GM10266 (cell line): ENCODE results near the gene FAAP100.

Source experiments
- DNase-seq: peaks from one replicate; pipeline ENCODE4 v3.0.0; 2012; ENCODE audit errors: extremely low spot score
- TF ChIP-seq, protein P1 (sequence below): IDR thresholded peaks from 2 replicates; pipeline ENCODE4 v1.5.1; 2012; ENCODE audit warnings: mild to moderate bottlenecking, low read depth; ENCODE audit not compliant: control insufficient read depth, insufficient read depth; ENCODE audit errors: missing control alignments

The FAAP100 gene

DNA sequence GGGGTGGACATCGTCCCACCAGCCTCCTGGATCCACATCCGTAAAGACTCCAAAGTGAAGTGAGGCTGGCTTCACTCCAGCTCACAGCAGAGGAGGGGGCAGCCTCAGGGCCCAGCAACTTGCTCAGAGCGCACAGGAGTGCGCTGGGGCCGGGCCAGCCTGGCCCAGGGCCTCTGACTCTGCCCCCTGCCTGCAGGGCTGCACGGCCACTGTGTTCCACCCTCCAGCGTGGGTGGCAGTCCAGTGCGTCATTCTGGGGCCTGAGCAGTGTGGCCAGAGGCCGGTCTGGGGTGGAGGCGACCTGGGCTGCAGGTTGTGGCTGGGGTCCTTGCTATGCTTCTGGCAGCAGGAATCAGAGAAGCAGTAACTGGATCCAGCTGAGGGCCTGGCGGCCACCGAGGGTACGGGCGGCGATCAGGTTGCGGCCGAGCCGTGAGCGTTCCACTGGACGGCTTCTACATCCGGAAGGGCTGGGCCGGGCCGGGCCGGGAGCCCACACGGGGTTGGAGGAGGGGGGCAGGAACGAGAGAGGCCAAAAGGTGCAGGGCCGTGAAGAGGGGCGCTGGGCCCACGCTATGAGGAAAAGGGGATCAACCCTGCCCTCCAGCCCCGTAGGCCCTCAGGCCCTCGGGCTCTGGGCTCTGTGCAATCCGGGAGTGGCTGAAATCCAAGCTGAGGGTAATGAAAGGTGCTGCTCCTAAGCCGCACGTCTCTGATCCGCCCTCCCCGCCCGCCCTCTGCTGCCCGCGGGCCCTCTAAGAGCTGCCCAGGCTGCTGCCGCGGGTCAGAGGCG, 24.4 kb downstream of the FAAP100 start, which contains the start of gene FSCN2:
Gene FSCN2, plus strand, starts transcription at position 787 of the 793 bp plus-strand sequence. CDS start 155 bp downstream, outside the sequence.
- no peak for DNase-seq
- TF ChIP-seq, protein P1, sequence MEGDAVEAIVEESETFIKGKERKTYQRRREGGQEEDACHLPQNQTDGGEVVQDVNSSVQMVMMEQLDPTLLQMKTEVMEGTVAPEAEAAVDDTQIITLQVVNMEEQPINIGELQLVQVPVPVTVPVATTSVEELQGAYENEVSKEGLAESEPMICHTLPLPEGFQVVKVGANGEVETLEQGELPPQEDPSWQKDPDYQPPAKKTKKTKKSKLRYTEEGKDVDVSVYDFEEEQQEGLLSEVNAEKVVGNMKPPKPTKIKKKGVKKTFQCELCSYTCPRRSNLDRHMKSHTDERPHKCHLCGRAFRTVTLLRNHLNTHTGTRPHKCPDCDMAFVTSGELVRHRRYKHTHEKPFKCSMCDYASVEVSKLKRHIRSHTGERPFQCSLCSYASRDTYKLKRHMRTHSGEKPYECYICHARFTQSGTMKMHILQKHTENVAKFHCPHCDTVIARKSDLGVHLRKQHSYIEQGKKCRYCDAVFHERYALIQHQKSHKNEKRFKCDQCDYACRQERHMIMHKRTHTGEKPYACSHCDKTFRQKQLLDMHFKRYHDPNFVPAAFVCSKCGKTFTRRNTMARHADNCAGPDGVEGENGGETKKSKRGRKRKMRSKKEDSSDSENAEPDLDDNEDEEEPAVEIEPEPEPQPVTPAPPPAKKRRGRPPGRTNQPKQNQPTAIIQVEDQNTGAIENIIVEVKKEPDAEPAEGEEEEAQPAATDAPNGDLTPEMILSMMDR, result no peak

DNA sequence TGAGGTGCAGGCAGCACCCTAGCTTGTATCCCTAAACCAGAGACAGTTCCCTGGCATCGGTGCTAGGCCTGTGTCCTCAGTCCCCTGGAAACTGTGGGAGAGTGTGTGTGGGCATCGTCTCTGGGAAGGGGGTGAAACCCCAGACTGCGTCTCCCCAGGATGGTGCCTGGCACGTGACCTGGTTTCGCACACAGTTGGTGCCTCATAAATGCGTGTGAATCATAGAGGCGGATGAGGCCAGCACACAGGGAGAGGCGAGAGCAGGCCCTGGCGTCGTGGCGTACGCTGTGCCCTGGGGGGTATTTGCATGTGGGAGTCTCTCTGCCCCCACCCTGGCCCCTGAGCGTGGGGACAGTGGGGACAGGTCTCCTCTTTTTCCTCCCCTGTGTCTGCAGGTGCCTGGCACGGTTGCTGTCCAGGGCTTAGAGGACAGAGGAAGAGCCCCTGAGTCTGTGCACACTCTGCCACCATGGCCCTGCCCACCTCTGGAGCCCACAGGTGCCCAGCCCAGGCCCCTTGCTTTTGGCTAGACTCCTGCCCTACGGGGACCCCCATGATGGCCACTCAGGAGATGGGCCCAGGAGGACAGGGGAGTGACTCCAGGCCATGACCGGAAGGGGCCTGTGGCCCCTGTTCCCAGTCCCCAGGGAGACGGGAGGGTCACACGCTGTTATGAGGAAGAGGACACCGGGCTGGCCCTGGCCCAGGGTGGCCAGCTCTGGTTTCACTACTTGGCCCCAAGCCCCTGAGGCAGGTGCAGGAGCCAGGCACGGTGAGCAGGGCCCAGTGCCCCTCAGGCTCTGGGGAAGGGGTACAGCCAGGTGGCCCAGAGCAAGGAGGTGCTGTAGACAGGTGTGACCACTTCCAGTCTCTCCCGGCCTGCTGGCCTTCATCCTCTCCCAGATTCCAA, 25.2 kb downstream of the FAAP100 start:
- no peak for DNase-seq
- TF ChIP-seq, protein P1, result no peak

- TF ChIP-seq, protein P1, result no peak
- no peak for DNase-seq
Observed at GRCh38 chr17:81524865-81525159, 27.3 kb downstream of the FAAP100 start.

- TF ChIP-seq, protein P1, result no peak
- no peak for DNase-seq
Observed at GRCh38 chr17:81524039-81524864, 27.9 kb downstream of the FAAP100 start.

DNA sequence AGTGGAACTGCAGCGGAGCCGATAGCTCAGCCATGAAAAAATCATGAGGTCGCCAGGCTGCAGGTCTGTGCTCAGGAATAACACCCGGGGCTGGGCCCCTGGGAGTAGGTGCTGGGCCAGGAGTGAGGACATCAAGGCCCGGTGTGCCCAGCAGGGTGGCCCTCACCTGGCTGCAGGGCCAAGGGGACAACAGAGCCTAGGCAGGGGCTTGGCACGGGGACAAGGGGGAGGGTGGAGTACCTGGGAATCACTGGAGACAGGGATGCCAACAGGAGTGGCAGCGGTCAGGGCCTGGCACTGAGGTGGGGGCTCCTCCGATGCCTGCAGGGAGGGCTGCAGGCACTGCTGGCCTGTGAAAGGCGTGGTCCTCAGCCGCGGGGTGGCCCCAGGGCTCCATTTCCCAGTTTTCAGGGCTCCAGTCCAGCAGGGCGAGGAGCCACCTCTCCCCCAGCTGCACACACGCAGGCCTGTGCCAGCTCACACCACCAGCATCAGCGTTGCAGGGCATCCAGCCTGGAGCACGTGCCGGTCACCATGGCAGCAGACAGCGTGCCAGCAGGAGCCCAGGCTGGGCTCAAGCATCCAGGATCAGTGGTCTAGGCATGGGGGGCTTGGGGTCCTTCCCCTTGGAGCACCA, 28.6 kb downstream of the FAAP100 start:
- DNase-seq, result no peak

More for the DNA sequence above, 28.6 kb downstream of the FAAP100 start:
- TF ChIP-seq, protein P1, result no peak
